Ectodermal cell (in vitro differentiated cells): Measurements from ENCODE around the gene STPG2.

Experiments
- H3K27ac ChIP-seq: 2 replicates; pipeline ENCODE4 v1.7.0; 2013; ENCODE audit warnings: mild to moderate bottlenecking, low read depth, low read length; ENCODE audit not compliant: insufficient read depth, poor library complexity, severe bottlenecking
- H3K27me3 ChIP-seq: 2 replicates; pipeline ENCODE4 v1.7.0; 2013; ENCODE audit warnings: mild to moderate bottlenecking, low read length; ENCODE audit not compliant: insufficient read depth, control insufficient read depth, poor library complexity, severe bottlenecking
- H3K36me3 ChIP-seq: one replicate; pipeline ENCODE4 v1.7.0; 2013; ENCODE audit warnings: low read length; ENCODE audit not compliant: control insufficient read depth, insufficient read depth
- H3K4me1 ChIP-seq: one replicate; pipeline ENCODE4 v1.7.0; 2013; ENCODE audit warnings: low read length; ENCODE audit not compliant: control insufficient read depth, insufficient read depth
- H3K4me3 ChIP-seq: 2 replicates; pipeline ENCODE4 v1.7.0; 2013; ENCODE audit warnings: low read depth, low read length, control low read depth; ENCODE audit not compliant: insufficient read depth
- H3K9me3 ChIP-seq: 2 replicates; pipeline ENCODE4 v1.7.0; 2013; ENCODE audit warnings: mild to moderate bottlenecking, low read length, moderate library complexity; ENCODE audit not compliant: control insufficient read depth
- WGBS, 2 experiments: methylation state at CpG; one replicate each; pipeline ENCODE4 v1.1.7; 2013; ENCODE audit warnings: missing lambda C conversion rate in 2 of 2; 5-methylcytosine and 5-hydroxymethylcytosine counted together

Gene STPG2

DNA sequence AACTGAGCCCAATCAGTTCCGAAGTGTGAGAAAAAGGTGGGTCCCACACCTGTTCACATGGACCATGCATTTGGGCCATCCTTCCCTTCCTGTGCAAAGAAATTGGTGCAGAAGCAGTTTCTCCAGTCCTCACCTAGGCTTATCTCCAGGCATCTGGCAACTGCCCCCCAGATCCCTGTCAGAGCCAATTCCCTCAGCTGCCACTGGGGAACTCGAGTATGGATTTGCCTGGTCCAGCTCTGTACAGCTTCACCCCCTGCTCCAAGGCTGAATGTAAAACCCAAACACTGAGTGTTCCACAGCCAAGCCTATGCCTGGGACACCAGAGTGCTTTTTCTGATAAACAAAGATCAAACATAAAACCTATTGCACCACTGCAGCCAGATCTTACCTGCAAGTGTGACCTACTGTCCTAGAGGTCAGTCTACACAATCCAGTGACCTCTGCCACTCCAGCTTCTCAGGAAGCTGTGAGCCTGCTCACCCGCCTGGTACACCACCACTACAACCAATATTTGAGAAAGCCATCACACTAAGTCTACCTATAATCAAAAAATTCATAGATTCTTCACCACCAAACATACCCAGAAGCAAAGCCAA, 136.4 kb downstream of the STPG2 start:
- H3K27ac ChIP-seq = no peak overlapping the region
- H3K27me3 ChIP-seq = no peaks in the 10 kb centered on the region
- H3K4me1 ChIP-seq = no peaks in the 10 kb centered on the region
- no peaks in the 10 kb centered on the region for H3K36me3 ChIP-seq
- H3K4me3 ChIP-seq = no peak overlapping the region
- 86 to 92% methylated on average over 3 of the region's 3 CpGs for whole genome bisulfite sequencing, 2 experiments
- H3K9me3 ChIP-seq = no peaks in the 10 kb centered on the region

DNA sequence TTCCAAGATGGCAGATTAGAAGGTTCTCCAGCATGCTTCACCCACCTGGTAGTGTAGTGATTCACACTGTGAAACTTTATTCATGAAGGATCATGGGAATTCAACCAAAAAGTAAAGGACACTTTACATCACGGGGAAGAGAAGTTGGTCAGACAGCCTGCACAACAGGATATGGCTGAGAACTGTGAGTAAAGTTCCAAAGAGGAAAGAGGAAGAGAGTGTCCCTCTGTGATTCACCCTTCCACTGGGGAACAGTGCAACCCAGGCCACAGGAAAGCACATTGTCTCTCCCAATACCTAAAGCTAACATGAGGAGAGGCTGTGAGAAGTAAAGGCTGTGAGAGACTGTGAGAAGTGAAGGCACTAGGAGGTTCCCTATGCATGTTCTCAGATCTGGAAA, 137.2 kb downstream of the STPG2 start:
- H3K4me3 ChIP-seq = no peak overlapping the region
- no peaks in the 10 kb centered on the region for H3K4me1 ChIP-seq
- no peaks in the 10 kb centered on the region for H3K36me3 ChIP-seq
- no peak overlapping the region for H3K27ac ChIP-seq
- 83 to 97% methylated on average over 1 of the region's 1 CpG for WGBS, 2 experiments
- H3K27me3 ChIP-seq = no peaks in the 10 kb centered on the region
- no peaks in the 10 kb centered on the region for H3K9me3 ChIP-seq

DNA sequence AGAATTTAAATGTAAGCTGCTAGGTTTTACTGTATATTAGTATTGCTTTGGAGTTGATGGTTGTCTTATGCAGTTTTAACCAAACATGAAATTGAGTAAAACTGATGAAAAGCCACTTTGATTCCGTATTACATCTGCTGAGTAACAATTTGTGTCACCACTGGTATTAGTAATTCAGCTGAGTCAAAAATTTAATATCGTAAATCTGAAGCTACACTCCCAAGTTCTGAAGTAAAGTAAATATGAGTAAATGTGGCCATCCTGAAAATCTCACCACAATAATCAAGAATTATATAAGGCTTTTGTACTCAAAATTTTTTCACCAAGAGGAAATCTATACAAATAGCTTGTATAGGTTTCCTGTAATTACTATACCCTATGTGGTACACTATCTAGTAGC, 142.3 kb downstream of the STPG2 start:
- H3K4me3 ChIP-seq = no peak overlapping the region
- no peak overlapping the region for H3K27ac ChIP-seq
- H3K9me3 ChIP-seq = no peaks in the 10 kb centered on the region
- WGBS, 2 experiments = 85 to 100% methylated on average over 1 to 2 of the region's 2 CpGs
- H3K27me3 ChIP-seq = no peaks in the 10 kb centered on the region
- H3K4me1 ChIP-seq = no peaks in the 10 kb centered on the region
- no peaks in the 10 kb centered on the region for H3K36me3 ChIP-seq

DNA sequence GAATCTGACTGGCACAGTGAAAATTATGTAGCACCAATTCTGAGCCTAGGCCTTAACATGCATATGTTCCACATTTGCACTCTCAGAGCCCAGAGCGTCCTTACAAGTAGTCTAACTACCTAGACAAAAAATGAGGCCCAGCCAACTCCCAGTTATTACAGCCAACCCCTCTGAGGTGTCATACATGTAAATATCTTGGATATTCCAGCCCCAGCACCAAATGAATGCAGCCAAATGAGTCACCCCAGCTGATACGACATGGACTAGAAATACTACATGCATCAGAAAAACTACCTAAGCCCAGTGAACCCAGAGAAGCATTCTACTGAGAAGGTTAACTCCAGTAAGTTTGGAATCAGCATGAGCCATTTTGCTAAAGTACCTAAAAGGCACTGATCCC, 145.1 kb downstream of the STPG2 start:
- Histone ChIP-seq H3K4me1 (no peaks in the 10 kb centered on the region), H3K4me3 (no peak overlapping the region), H3K27ac (no peak overlapping the region), H3K9me3 (no peaks in the 10 kb centered on the region), H3K36me3 (no peaks in the 10 kb centered on the region), H3K27me3 (no peaks in the 10 kb centered on the region)
- 88 to 90% methylated on average over 2 of the region's 2 CpGs for WGBS, 2 experiments

DNA sequence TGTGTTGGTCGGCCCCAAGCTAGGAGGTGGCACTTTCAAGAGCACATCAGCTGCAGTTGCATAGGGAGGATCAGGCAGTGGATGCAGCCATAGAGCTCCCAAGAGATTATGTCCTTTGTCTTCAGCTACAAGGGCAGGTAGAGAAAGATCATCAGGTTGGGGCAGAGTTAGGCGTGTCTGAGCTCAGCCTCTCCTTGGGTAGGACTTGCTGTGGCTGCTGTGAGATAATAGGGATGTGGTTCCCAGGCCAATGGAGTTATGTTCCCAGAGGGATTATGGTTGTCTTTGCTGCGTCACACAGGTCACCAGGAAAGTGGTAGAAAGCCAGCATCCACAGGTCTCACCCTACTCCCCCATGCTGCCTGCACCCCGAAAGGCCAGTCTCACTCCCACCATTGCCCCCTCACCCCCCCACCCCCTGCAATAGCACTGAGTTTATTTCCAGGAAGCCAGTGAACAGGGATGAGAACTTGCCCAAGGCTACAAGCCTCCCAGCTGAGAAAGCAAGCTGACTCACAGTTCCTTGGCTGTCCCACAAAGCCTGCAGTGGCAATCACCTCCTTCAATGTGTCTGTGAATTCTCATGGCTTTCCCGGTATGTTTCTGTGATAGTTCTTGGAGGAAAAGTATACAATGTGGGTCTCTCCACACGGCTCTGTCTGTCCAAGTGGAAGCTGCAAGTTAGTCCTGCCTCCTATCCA, 148.4 kb downstream of the STPG2 start:
- Histone ChIP-seq H3K9me3 (no peaks in the 10 kb centered on the region), H3K4me1 (no peaks in the 10 kb centered on the region), H3K27me3 (no peaks in the 10 kb centered on the region), H3K27ac (no peak overlapping the region), H3K36me3 (no peaks in the 10 kb centered on the region), H3K4me3 (no peak overlapping the region)
- 88 to 95% methylated on average over 6 of the region's 6 CpGs for WGBS, 2 experiments

DNA sequence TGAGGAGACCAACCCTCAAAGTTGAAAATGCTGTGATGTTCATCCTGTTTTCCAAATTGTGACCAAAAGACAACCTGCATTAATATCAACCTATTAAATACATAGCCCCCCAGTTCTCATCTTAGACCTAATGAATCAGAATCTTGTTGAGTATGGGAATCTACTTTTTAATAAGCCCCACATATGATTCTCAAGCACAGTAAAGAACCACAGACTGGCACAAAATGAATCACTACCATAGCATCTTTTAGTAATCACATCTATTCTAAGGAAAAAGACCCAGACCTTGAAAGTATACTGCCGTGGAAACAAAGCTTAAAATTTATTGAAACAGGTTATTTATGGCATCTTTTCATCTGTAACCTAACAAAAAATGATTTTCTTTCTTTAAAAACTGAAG, 152.9 kb downstream of the STPG2 start:
- H3K4me3 ChIP-seq = no peak overlapping the region
- no peaks in the 10 kb centered on the region for H3K9me3 ChIP-seq

DNA sequence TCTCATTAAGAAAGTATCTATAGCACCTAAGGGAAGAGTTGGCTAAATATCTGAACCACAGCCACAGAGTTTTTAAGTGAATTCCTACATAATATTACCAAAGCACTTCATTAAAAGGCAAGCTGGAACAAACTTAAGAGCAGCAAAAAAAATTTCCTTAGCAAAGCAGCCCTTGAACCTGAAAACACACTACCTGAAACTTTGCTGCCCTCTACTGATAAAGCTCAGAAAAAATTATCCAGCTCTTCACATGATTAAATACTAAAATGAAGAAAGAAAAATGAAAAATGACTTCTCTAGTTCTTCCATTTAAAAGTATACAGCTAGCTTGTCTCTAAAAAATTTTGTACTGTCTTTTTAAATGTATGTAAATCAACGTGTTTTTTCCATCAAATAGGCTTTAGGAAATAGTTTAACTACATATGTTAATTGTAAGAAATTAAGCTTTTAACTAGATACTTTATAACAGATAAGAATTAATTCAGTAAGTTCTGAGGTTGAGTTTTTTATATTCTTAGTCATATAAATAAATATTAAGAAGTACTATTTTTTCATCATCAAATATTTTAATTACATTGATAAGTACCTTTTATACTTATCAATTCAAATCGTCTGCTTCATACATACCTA, 156.1 kb downstream of the STPG2 start:
- Histone ChIP-seq H3K4me1 (no peaks in the 10 kb centered on the region), H3K27me3 (no peaks in the 10 kb centered on the region), H3K36me3 (no peaks in the 10 kb centered on the region), H3K27ac (no peak overlapping the region), H3K9me3 (no peaks in the 10 kb centered on the region), H3K4me3 (no peak overlapping the region)
- no CpG with 5 or more reads among the region's 2 CpGs for WGBS, 2 experiments

More for the DNA sequence above, 152.9 kb downstream of the STPG2 start:
- no peaks in the 10 kb centered on the region for H3K4me1 ChIP-seq
- no peaks in the 10 kb centered on the region for H3K36me3 ChIP-seq
- WGBS, 2 experiments = no CpG with 5 or more reads among the region's 1 CpG
- no peaks in the 10 kb centered on the region for H3K27me3 ChIP-seq
- no peak overlapping the region for H3K27ac ChIP-seq

DNA sequence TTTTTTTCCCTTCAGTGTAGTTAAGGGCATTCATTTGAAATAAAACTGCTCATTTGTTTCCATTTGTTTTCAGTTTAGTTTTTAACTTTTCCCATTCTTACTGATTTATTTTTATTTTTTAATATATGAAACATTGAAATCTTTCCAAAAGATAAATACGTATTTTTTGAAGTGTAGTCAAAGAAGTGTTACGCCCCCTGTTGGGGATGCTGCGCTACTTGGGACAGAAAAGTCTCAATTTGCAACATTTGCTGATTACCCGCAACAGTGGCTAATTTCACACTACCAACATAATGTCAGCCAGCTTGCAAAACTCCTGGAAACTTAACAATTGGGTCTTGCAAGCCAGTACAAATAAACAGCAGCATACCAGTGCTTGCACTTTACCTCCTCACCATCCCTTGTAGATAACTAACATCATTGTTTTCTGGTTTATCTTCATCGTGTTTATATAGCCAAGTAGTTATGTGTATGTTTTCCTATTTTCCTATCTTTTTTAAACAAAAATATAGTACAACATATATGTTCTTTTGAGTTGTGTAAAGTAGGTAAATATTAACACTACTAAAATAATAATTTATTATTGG, 158.6 kb downstream of the STPG2 start:
- H3K4me1 ChIP-seq = no peaks in the 10 kb centered on the region
- H3K4me3 ChIP-seq = no peak overlapping the region
- no peaks in the 10 kb centered on the region for H3K36me3 ChIP-seq
- H3K27ac ChIP-seq = no peak overlapping the region
- H3K27me3 ChIP-seq = no peaks in the 10 kb centered on the region
- H3K9me3 ChIP-seq = no peaks in the 10 kb centered on the region
- 68 to 79% methylated on average over 3 to 4 of the region's 5 CpGs for WGBS, 2 experiments

DNA sequence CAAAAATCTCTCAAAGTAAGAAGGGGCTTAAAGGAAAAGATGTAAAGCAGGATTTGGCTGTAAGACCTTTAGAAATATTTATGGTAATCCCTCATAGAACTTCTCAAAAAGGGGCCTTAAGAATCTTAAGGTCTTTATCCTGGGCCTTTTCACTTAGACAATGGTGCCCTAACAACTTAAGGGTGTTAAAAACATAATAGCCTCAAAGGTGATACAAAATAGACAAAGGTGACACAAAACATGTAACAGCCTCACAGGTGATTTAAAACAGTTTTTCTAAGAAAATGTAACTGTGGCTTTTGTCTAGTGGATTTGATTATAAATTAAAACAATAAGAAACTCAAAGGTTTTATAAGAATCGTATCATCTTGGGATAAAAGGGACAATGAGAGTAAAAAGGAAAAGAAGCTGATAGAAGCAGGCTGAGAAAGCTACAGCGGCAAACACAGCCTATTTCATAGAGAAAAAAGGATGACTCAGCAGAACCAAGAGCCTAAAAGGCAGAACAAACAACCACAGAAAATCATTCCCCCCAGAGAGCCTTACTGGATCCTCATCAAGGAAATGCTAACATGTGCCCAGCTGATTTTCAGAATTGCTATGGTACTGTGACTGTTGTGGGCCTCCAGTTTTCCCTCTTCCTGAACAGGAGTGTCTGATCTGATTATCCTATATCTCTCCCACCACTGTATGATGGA, 164.3 kb downstream of the STPG2 start:
- no peaks in the 10 kb centered on the region for H3K4me1 ChIP-seq
- no peaks in the 10 kb centered on the region for H3K36me3 ChIP-seq
- no peaks in the 10 kb centered on the region for H3K27me3 ChIP-seq
- no peak overlapping the region for H3K4me3 ChIP-seq
- H3K27ac ChIP-seq = peak overlapping the region; percentile 26
- no peaks in the 10 kb centered on the region for H3K9me3 ChIP-seq
- 87 to 100% methylated on average over 2 of the region's 2 CpGs for WGBS, 2 experiments
